Measurements from ENCODE around the gene CDK6.

Gene CDK6

DNA sequence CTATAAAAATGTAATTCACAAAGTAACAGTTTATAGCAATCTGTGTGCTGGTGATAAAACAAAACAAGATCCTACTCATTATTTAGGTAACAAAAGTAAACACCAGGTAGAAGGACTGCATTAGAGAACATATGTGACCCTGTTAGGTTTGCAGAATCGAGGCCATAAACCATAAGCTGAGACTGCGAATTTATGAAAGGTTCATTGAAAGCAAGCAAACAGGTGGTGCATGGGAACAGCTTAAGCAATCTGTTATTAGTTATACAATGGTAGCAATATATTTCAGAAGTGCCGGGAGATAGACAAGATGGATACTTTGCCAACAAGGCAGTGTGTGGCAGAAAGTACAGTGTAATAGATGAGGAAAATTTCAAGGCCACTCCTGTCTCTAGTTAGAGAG is 222.7 kb downstream of the CDK6 start:
- Histone ChIP-seq H3K4me1 (ENCODE audit: control insufficient read depth in 2 of 2, insufficient read depth in 1 of 2, low read depth in 1 of 2, low read length in 2 of 2) (peaks cover 0 to 2% of the 10 kb centered on the region in 2 donors), H2BK12ac (ENCODE audit: low read length) (no peak overlapping the region), H2BK120ac (ENCODE audit: low read depth, low read length) (no peak overlapping the region), H3K9ac (ENCODE audit: low read depth, low read length, poor library complexity) (no peak overlapping the region), H3K4ac (ENCODE audit: low read length) (no peak overlapping the region), H3K36me3 (replicated peaks in 1 of 2; ENCODE audit: control insufficient read depth in 2 of 2, insufficient read depth in 2 of 2, low read length in 2 of 2) (peaks cover 0 to 54% of the 10 kb centered on the region in 2 donors), H4K91ac (ENCODE audit: low read depth, low read length, poor library complexity) (no peak overlapping the region), H3K14ac (ENCODE audit: low read length) (no peak overlapping the region), H3K9me3 (replicated peaks in 1 of 2; ENCODE audit: control insufficient read depth in 2 of 2, insufficient read depth in 1 of 2, low read depth in 1 of 2, low read length in 2 of 2) (no peaks in the 10 kb centered on the region), H4K8ac (ENCODE audit: low read depth, low read length) (no peak overlapping the region), H2BK5ac (ENCODE audit: low read length) (no peak overlapping the region), H3K4me3 (ENCODE audit: low read length in 2 of 2) (no peak overlapping the region), H3K23ac (ENCODE audit: low read depth, low read length, poor library complexity) (no peak overlapping the region), H3K18ac (ENCODE audit: low read length) (no peak overlapping the region), H2AK5ac (ENCODE audit: low read depth, low read length) (no peak overlapping the region), H3K79me1 (ENCODE audit: low read depth, low read length) (no peaks in the 10 kb centered on the region), H3K27ac (replicated peaks; ENCODE audit: low read length) (no peak overlapping the region), H2AFZ (ENCODE audit: low read length) (no peak overlapping the region), H2BK15ac (ENCODE audit: low read length) (no peak overlapping the region), H3K4me2 (ENCODE audit: insufficient read depth, low read length, poor library complexity, severe bottlenecking) (no peak overlapping the region), H3K27me3 (ENCODE audit: control insufficient read depth in 3 of 3, insufficient read depth in 3 of 3, low read depth in 1 of 3, low read length in 3 of 3) (no peaks in the 10 kb centered on the region)
- DNase-seq (ENCODE audit: low spot score): no peak
- no CpG with 5 or more reads among the region's 3 CpGs for WGBS, 2 donors (ENCODE audit: extremely low coverage in 2 of 2, insufficient read length in 2 of 2, insufficient replicate concordance in 1 of 2)

DNA sequence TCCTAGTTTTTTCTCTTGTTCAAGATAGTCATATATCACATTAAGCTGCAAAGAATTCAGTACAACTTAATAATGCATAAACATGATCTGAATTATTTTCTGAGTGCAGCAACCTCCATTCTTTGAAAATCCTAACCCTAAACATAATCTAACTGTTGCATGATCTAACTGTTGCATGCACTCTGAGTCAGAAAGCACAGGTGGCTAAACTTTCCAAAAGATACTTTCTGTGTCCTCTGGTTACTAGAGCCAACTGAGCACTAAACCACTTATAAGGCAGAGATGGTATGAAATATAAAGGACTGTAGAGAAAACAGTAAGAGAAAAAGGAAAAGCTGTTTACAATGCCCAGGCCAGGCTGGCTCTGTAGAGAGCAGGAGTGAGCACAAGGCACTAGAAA is 223.2 kb downstream of the CDK6 start:
- no peak overlapping the region for H4K91ac ChIP-seq (ENCODE audit: low read depth, low read length, poor library complexity)
- H3K4me3 ChIP-seq (ENCODE audit: low read length in 2 of 2): no peak overlapping the region
- no peak overlapping the region for H4K8ac ChIP-seq (ENCODE audit: low read depth, low read length)
- no peak overlapping the region for H3K27ac ChIP-seq (replicated peaks; ENCODE audit: low read length)
- no peak overlapping the region for H3K9ac ChIP-seq (ENCODE audit: low read depth, low read length, poor library complexity)
- no peaks in the 10 kb centered on the region for H3K79me1 ChIP-seq (ENCODE audit: low read depth, low read length)
- no peak overlapping the region for H3K4ac ChIP-seq (ENCODE audit: low read length)
- H3K14ac ChIP-seq (ENCODE audit: low read length): no peak overlapping the region
- H3K18ac ChIP-seq (ENCODE audit: low read length): no peak overlapping the region
- H3K23ac ChIP-seq (ENCODE audit: low read depth, low read length, poor library complexity): no peak overlapping the region
- no peak overlapping the region for H2AK5ac ChIP-seq (ENCODE audit: low read depth, low read length)
- H2BK15ac ChIP-seq (ENCODE audit: low read length): no peak overlapping the region
- H2BK5ac ChIP-seq (ENCODE audit: low read length): no peak overlapping the region
- no peak overlapping the region for H2BK120ac ChIP-seq (ENCODE audit: low read depth, low read length)
- no peak overlapping the region for H2BK12ac ChIP-seq (ENCODE audit: low read length)
- no peak overlapping the region for H2AFZ ChIP-seq (ENCODE audit: low read length)
- H3K9me3 ChIP-seq (replicated peaks in 1 of 2; ENCODE audit: control insufficient read depth in 2 of 2, insufficient read depth in 1 of 2, low read depth in 1 of 2, low read length in 2 of 2): no peaks in the 10 kb centered on the region
- DNase-seq (ENCODE audit: low spot score): no peak
- peaks cover 0 to 2% of the 10 kb centered on the region in 2 donors for H3K4me1 ChIP-seq (ENCODE audit: control insufficient read depth in 2 of 2, insufficient read depth in 1 of 2, low read depth in 1 of 2, low read length in 2 of 2)
- H3K27me3 ChIP-seq (ENCODE audit: control insufficient read depth in 3 of 3, insufficient read depth in 3 of 3, low read depth in 1 of 3, low read length in 3 of 3): no peaks in the 10 kb centered on the region
- no peak overlapping the region for H3K4me2 ChIP-seq (ENCODE audit: insufficient read depth, low read length, poor library complexity, severe bottlenecking)
- peaks cover 0 to 49% of the 10 kb centered on the region in 2 donors for H3K36me3 ChIP-seq (replicated peaks in 1 of 2; ENCODE audit: control insufficient read depth in 2 of 2, insufficient read depth in 2 of 2, low read length in 2 of 2)

DNA sequence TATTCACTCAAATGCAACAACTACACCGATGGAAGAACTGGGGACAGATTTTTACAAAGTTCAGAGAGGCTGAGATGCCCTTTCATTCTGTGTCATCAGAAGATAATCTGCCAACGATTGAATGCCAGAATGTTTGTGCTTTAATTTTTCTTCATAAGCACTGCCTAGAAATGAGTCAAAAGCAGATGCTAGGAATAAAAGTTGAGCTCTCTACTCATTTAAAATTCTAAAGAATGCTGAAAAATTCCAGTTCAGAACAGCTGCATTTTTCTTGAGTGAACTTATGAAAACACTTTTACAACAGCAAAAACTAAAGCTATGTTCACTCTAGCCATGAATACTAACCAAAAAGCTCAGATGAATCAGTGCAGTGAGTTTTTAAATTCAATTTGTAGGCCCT is 223.9 kb downstream of the CDK6 start:
- DNase-seq (ENCODE audit: low spot score): no peak
- Histone ChIP-seq H4K8ac (ENCODE audit: low read depth, low read length) (no peak overlapping the region), H2BK12ac (ENCODE audit: low read length) (no peak overlapping the region), H2BK5ac (ENCODE audit: low read length) (no peak overlapping the region), H3K18ac (ENCODE audit: low read length) (no peak overlapping the region), H3K27me3 (ENCODE audit: control insufficient read depth in 3 of 3, insufficient read depth in 3 of 3, low read depth in 1 of 3, low read length in 3 of 3) (no peaks in the 10 kb centered on the region), H2AK5ac (ENCODE audit: low read depth, low read length) (no peak overlapping the region), H3K4me3 (ENCODE audit: low read length in 2 of 2) (no peak overlapping the region), H3K9me3 (replicated peaks in 1 of 2; ENCODE audit: control insufficient read depth in 2 of 2, insufficient read depth in 1 of 2, low read depth in 1 of 2, low read length in 2 of 2) (no peaks in the 10 kb centered on the region), H3K4me1 (ENCODE audit: control insufficient read depth in 2 of 2, insufficient read depth in 1 of 2, low read depth in 1 of 2, low read length in 2 of 2) (peaks cover 0 to 2% of the 10 kb centered on the region in 2 donors), H4K91ac (ENCODE audit: low read depth, low read length, poor library complexity) (no peak overlapping the region), H2BK15ac (ENCODE audit: low read length) (no peak overlapping the region), H3K14ac (ENCODE audit: low read length) (no peak overlapping the region), H3K36me3 (replicated peaks in 1 of 2; ENCODE audit: control insufficient read depth in 2 of 2, insufficient read depth in 2 of 2, low read length in 2 of 2) (peaks cover 0 to 42% of the 10 kb centered on the region in 2 donors), H3K27ac (replicated peaks; ENCODE audit: low read length) (no peak overlapping the region), H3K4me2 (ENCODE audit: insufficient read depth, low read length, poor library complexity, severe bottlenecking) (no peak overlapping the region), H3K4ac (ENCODE audit: low read length) (no peak overlapping the region), H2BK120ac (ENCODE audit: low read depth, low read length) (no peak overlapping the region), H3K79me1 (ENCODE audit: low read depth, low read length) (no peaks in the 10 kb centered on the region), H3K23ac (ENCODE audit: low read depth, low read length, poor library complexity) (no peak overlapping the region), H3K9ac (ENCODE audit: low read depth, low read length, poor library complexity) (no peak overlapping the region), H2AFZ (ENCODE audit: low read length) (no peak overlapping the region)
- WGBS, 2 donors (ENCODE audit: extremely low coverage in 2 of 2, insufficient read length in 2 of 2, insufficient replicate concordance in 1 of 2): no CpG with 5 or more reads among the region's 2 CpGs

DNA sequence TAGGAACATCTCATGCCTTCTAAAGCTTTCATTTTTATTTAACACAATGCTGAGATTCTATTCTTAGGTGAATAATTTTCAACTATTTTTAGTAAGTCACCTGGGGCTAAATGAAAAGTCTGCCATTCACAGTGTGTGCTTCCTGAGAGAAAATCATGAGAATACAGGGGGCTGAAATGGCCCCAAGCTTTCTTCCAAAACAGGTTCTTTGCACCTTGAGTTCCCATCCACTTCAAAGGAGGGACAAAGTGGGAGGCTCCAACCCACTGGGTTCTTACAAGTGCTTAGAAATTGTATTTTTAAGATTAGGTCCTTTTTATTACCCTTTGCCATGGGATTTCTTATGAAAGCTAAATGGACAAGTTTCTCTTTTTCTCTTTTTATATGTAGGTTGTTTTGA is 224.6 kb downstream of the CDK6 start:
- no peak overlapping the region for H3K4me3 ChIP-seq (ENCODE audit: low read length in 2 of 2)

More for the DNA sequence above, 224.6 kb downstream of the CDK6 start:
- Histone ChIP-seq H3K4me2 (ENCODE audit: insufficient read depth, low read length, poor library complexity, severe bottlenecking) (no peak overlapping the region), H3K27me3 (ENCODE audit: control insufficient read depth in 3 of 3, insufficient read depth in 3 of 3, low read depth in 1 of 3, low read length in 3 of 3) (peaks cover 0 to 2% (median 0%) of the 10 kb centered on the region in 3 experiments), H2BK15ac (ENCODE audit: low read length) (no peak overlapping the region), H3K23ac (ENCODE audit: low read depth, low read length, poor library complexity) (no peak overlapping the region), H3K9me3 (replicated peaks in 1 of 2; ENCODE audit: control insufficient read depth in 2 of 2, insufficient read depth in 1 of 2, low read depth in 1 of 2, low read length in 2 of 2) (no peaks in the 10 kb centered on the region), H2BK12ac (ENCODE audit: low read length) (no peak overlapping the region), H3K27ac (replicated peaks; ENCODE audit: low read length) (no peak overlapping the region), H2BK5ac (ENCODE audit: low read length) (no peak overlapping the region), H3K36me3 (replicated peaks in 1 of 2; ENCODE audit: control insufficient read depth in 2 of 2, insufficient read depth in 2 of 2, low read length in 2 of 2) (peaks cover 0 to 35% of the 10 kb centered on the region in 2 donors), H3K9ac (ENCODE audit: low read depth, low read length, poor library complexity) (no peak overlapping the region), H2AK5ac (ENCODE audit: low read depth, low read length) (no peak overlapping the region), H2BK120ac (ENCODE audit: low read depth, low read length) (no peak overlapping the region), H3K18ac (ENCODE audit: low read length) (no peak overlapping the region), H3K14ac (ENCODE audit: low read length) (no peak overlapping the region), H3K4ac (ENCODE audit: low read length) (no peak overlapping the region), H4K8ac (ENCODE audit: low read depth, low read length) (no peak overlapping the region), H4K91ac (ENCODE audit: low read depth, low read length, poor library complexity) (no peak overlapping the region), H3K79me1 (ENCODE audit: low read depth, low read length) (no peaks in the 10 kb centered on the region), H2AFZ (ENCODE audit: low read length) (no peak overlapping the region), H3K4me1 (ENCODE audit: control insufficient read depth in 2 of 2, insufficient read depth in 1 of 2, low read depth in 1 of 2, low read length in 2 of 2) (peaks cover 0 to 2% of the 10 kb centered on the region in 2 donors)
- DNase-seq (ENCODE audit: low spot score): no peak

All from neuronal stem cell (in vitro differentiated cells).